C4-2B (cell line): ENCODE measurements around the gene SYCE3.
A peak's percentile ranks its signal among the peaks of the same experiment; 100 is the strongest.

Source experiments
- H3K27ac ChIP-seq: fragments of 450-650 bp; 2 replicates; pipeline ENCODE4 v1.5.1; 2017
- ZFX ChIP-seq: fragments of 450-650 bp; IDR thresholded peaks from 2 replicates; pipeline ENCODE4 v1.6.1; 2017
- TF ChIP-seq, protein P1 (sequence below): fragments of 450-650 bp; conservative IDR thresholded peaks from 2 replicates; pipeline ENCODE4 v1.5.1; 2017; ENCODE audit warnings: mild to moderate bottlenecking

The SYCE3 gene

GRCh38 chr22:50603511-50604255 is 41.0 kb upstream of the SYCE3 start:
- no peak overlapping the region for H3K27ac ChIP-seq
- no peak for TF ChIP-seq ZFX
- TF ChIP-seq, protein P1, sequence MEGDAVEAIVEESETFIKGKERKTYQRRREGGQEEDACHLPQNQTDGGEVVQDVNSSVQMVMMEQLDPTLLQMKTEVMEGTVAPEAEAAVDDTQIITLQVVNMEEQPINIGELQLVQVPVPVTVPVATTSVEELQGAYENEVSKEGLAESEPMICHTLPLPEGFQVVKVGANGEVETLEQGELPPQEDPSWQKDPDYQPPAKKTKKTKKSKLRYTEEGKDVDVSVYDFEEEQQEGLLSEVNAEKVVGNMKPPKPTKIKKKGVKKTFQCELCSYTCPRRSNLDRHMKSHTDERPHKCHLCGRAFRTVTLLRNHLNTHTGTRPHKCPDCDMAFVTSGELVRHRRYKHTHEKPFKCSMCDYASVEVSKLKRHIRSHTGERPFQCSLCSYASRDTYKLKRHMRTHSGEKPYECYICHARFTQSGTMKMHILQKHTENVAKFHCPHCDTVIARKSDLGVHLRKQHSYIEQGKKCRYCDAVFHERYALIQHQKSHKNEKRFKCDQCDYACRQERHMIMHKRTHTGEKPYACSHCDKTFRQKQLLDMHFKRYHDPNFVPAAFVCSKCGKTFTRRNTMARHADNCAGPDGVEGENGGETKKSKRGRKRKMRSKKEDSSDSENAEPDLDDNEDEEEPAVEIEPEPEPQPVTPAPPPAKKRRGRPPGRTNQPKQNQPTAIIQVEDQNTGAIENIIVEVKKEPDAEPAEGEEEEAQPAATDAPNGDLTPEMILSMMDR, result no peak

DNA sequence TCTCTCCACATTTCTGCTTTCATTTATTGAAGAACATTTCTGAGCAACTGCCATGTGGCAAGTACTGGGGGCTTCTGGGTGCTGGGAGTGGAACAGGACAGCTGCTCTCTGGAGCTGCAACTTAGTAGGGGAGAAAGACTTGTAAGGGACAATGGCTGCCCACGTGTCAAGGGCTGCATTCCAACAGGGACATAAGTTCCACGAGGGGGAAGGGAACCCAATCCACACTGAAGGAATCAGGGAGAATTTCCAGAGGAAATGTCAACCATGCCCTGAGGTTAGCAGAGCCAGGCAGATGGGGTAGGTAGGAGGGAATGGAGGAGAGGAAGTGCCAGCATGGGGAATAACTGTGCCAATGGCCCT is 39.6 kb upstream of the SYCE3 start:
- TF ChIP-seq, protein P1, result no peak
- no peak for TF ChIP-seq ZFX

GRCh38 chr22:50601669-50602337 is 39.1 kb upstream of the SYCE3 start:
- TF ChIP-seq, protein P1, result no peak
- no peak for TF ChIP-seq ZFX
- H3K27ac ChIP-seq, result no peak overlapping the region; the same call in 1 of the 2 replicates

More for the DNA sequence above, 39.6 kb upstream of the SYCE3 start:
- H3K27ac ChIP-seq, result no peak overlapping the region

- peak overlapping the region; percentile 64 for H3K27ac ChIP-seq
- TF ChIP-seq, protein P1, result no peak
- TF ChIP-seq ZFX, result peak; percentile 56; the same call in 1 of the 2 replicates
Measured at GRCh38 chr22:50600967-50601668, 38.4 kb upstream of the SYCE3 start.

GRCh38 chr22:50600538-50600937 is 37.8 kb upstream of the SYCE3 start, which contains the start of gene MAPK8IP2:
Gene MAPK8IP2, plus strand, starts transcription at chr22:50600793. Its CDS starts 26 bp downstream, at chr22:50600819.
- peak within 1 kb of the TSS; percentile 64 for H3K27ac ChIP-seq
- TF ChIP-seq ZFX, result no peak
- TF ChIP-seq, protein P1, result no peak

GRCh38 chr22:50599816-50600455 is 37.2 kb upstream of the SYCE3 start:
- TF ChIP-seq, protein P1, result no peak
- TF ChIP-seq ZFX, result no peak
- peak overlapping the region; percentile 64; the same call in 1 of the 2 replicates for H3K27ac ChIP-seq
